C4-2B (cell line): ENCODE results near the gene PATL1.

Experiments used
- H3K27ac ChIP-seq: fragments of 450-650 bp; 2 replicates; pipeline ENCODE4 v1.5.1; 2017
- CTCF ChIP-seq: fragments of 450-650 bp; conservative IDR thresholded peaks from 2 replicates; pipeline ENCODE4 v1.5.1; 2017; ENCODE audit warnings: mild to moderate bottlenecking
- ZFX ChIP-seq: fragments of 450-650 bp; IDR thresholded peaks from 2 replicates; pipeline ENCODE4 v1.6.1; 2017

Gene PATL1

GRCh38 chr11:59658036-59658435 is 10.8 kb downstream of the PATL1 start:
- no peak overlapping the region for H3K27ac ChIP-seq
- TF ChIP-seq ZFX, result no peak
- no peak for TF ChIP-seq CTCF

- TF ChIP-seq CTCF (no peak), ZFX (no peak)
- H3K27ac ChIP-seq, result no peak overlapping the region
Measured at GRCh38 chr11:59654893-59655292, 13.9 kb downstream of the PATL1 start.

- H3K27ac ChIP-seq, result no peak overlapping the region
- TF ChIP-seq CTCF (no peak), ZFX (no peak)
Measured at GRCh38 chr11:59647245-59647980, 21.4 kb downstream of the PATL1 start.

GRCh38 chr11:59644528-59644927 is 24.3 kb downstream of the PATL1 start:
- H3K27ac ChIP-seq, result no peak overlapping the region
- TF ChIP-seq ZFX (no peak), CTCF (no peak)

GRCh38 chr11:59643390-59643789 is 25.4 kb downstream of the PATL1 start:
- no peak overlapping the region for H3K27ac ChIP-seq
- TF ChIP-seq CTCF (no peak), ZFX (no peak)

GRCh38 chr11:59641156-59641555 is 27.7 kb downstream of the PATL1 start:
- no peak for TF ChIP-seq ZFX
- TF ChIP-seq CTCF, result no peak
- peak overlapping the region; percentile 42 for H3K27ac ChIP-seq

GRCh38 chr11:59630493-59630892 is 38.3 kb downstream of the PATL1 start:
- H3K27ac ChIP-seq, result no peak overlapping the region
- TF ChIP-seq CTCF, result no peak
- no peak for TF ChIP-seq ZFX
